Ovary (tissue), 9 donors: Measurements from ENCODE around the gene TAF8. TPM values are rescaled to one million over a fixed set of nuclear protein-coding genes. Genes with fewer than 3 reads are reported as not detected.

Experiments used
- DNase-seq, 5 donors: peaks; one replicate each; pipeline ENCODE4 v3.0.0-alpha.2; 2019 to 2020
- H3K27ac ChIP-seq, 2 donors: fragments of 200-600 bp; one replicate each; pipeline versions ENCODE4 v1.5.1 to v1.8.0; 2019 to 2022
- H3K27me3 ChIP-seq: fragments of 200-600 bp; one replicate; pipeline ENCODE4 v1.8.0; 2022
- H3K36me3 ChIP-seq: fragments of 200-600 bp; sonication (generic); one replicate; pipeline ENCODE4 v1.5.1; 2019
- H3K4me1 ChIP-seq: one replicate; pipeline ENCODE4 v1.8.1; 2013; ENCODE audit warnings: mild to moderate bottlenecking, moderate library complexity; ENCODE audit not compliant: insufficient read depth
- H3K4me3 ChIP-seq: fragments of 200-600 bp; sonication (generic); one replicate; pipeline ENCODE4 v1.5.1; 2017
- H3K9me3 ChIP-seq, 2 donors: fragments of 200-600 bp in 1 of 2; sonication (generic) in 1 of 2; one replicate each; pipeline versions ENCODE4 v1.5.1 to v1.8.1; 2013 to 2019; ENCODE audit warnings: mild to moderate bottlenecking in 1 of 2, moderate library complexity in 1 of 2
- CTCF ChIP-seq, 3 donors: fragments of 450-650 bp in 2 of 3; fragments of 200-600 bp in 1 of 3; IDR thresholded peaks; one replicate each; pipeline versions ENCODE4 v1.5.1 to v1.8.0; 2016 to 2022; ENCODE audit warnings: antibody characterized with exemption in 3 of 3, mild to moderate bottlenecking in 1 of 3
- EP300 ChIP-seq: sonication (generic); formaldehyde crosslinking; IDR thresholded peaks from one replicate; pipeline ENCODE4 v1.6.1; 2017; ENCODE audit warnings: antibody characterized with exemption
- POLR2A ChIP-seq: fragments of 450-650 bp; IDR thresholded peaks from one replicate; pipeline ENCODE4 v1.6.1; 2017; ENCODE audit warnings: antibody characterized with exemption, mild to moderate bottlenecking, moderate library complexity
- WGBS, 3 donors: extraction: QIAGEN DNeasy Blood & Tissue Kit in 1 of 3; methylation state at CpG; one replicate each; pipeline versions ENCODE4 v1.1.5 to v1.1.7; 2013 to 2017; 5-methylcytosine and 5-hydroxymethylcytosine counted together
- intact Hi-C, 4 donors: fragments of 100-400 bp; cut with DNase I; formaldehyde crosslinking; loops; one replicate each; pipeline versions ENCODE4 v1.11.0 to v1.15.1; 2022 to 2023
- polyA plus RNA-seq, 2 donors: library from polyadenylated mRNA; stranded (reverse); fragments of 200-250 nt in 1 of 2; fragments of 350-450 nt in 1 of 2; fragmentation: Illumina TruSeq in 1 of 2; extraction: RNeasy Lipid Tissue Mini Kit (QIAGEN cat#74804) in 1 of 2; gene quantifications; one replicate each; pipeline ENCODE4 v1.2.3, GENCODE V29; 2013 to 2014
- total RNA-seq, 7 donors: library from RNA; depleted of rRNA in 2 of 7; stranded (reverse); fragments of >200 nt in 2 of 7; fragmentation: NEBNext Ultra II Directional in 3 of 7; extraction: Animal tissue kit (Norgen Biotek cat#: 25700) in 3 of 7; gene quantifications; one replicate each; pipeline versions ENCODE4 v1.1.0 to v1.2.4, GENCODE V29; 2016 to 2023
- donor health status: DM: no; HTN: no; CAD: no; lungs with moderate emphysema.
- donor health status: DM: no; HTN: no; CAD: no.
- donor health status: Bipolar disorder and iron deficiency.
- donor health status: DM: yes; HTN: yes; CAD: no.
- donor health status: DM: no; HTN: no; CAD: no.
- donor health status: DM: yes; HTN: yes; CAD: no.

TAF8 gene
- total and polyA plus RNA-seq, 9 donors, result 9.2 to 21.3 (median 12.9) TPM

GRCh38 chr6:42009844-42010184 is 40.5 kb upstream of the TAF8 start:
- DNase-seq, result no peak
- Histone ChIP-seq H3K4me1 (peaks cover 2% of the 10 kb centered on the region), H3K9me3 (no peaks in the 10 kb centered on the region), H3K36me3 (no peaks in the 10 kb centered on the region), H3K4me3 (no peak overlapping the region), H3K27me3 (no peaks in the 10 kb centered on the region), H3K27ac (no peak overlapping the region)
- intact Hi-C loops, result no loop called here
- TF ChIP-seq CTCF (IDR thresholded peaks at IDR 0.05), result no peak
- no peak for TF ChIP-seq POLR2A
- no peak for TF ChIP-seq EP300

GRCh38 chr6:42010185-42010891 is 40.0 kb upstream of the TAF8 start:
- Histone ChIP-seq H3K4me1 (peaks cover 2% of the 10 kb centered on the region), H3K27me3 (no peaks in the 10 kb centered on the region), H3K9me3 (no peaks in the 10 kb centered on the region), H3K4me3 (no peak overlapping the region), H3K27ac (no peak overlapping the region), H3K36me3 (no peaks in the 10 kb centered on the region)
- intact Hi-C loops, result no loop called here
- TF ChIP-seq EP300 (no peak), CTCF (IDR thresholded peaks at IDR 0.05) (no peak), POLR2A (no peak)
- 40 to 51% (median 48%) methylated on average over 11 of the region's 11 CpGs for WGBS, 3 donors
- DNase-seq, result no peak

GRCh38 chr6:42010909-42011308 is 39.4 kb upstream of the TAF8 start:
- TF ChIP-seq CTCF (IDR thresholded peaks at IDR 0.05) (no peak), EP300 (no peak), POLR2A (no peak)
- peaks cover 2% of the 10 kb centered on the region for H3K4me1 ChIP-seq
- H3K27ac ChIP-seq, result no peak overlapping the region
- no peaks in the 10 kb centered on the region for H3K9me3 ChIP-seq
- 82 to 86% (median 84%) methylated on average over 1 of the region's 1 CpG for WGBS, 3 donors
- intact Hi-C loops, result no loop called here
- H3K36me3 ChIP-seq, result no peaks in the 10 kb centered on the region
- no peak for DNase-seq
- H3K27me3 ChIP-seq, result no peaks in the 10 kb centered on the region
- no peak overlapping the region for H3K4me3 ChIP-seq

GRCh38 chr6:42012501-42013133 is 37.7 kb upstream of the TAF8 start:
- 95 to 97% (median 97%) methylated on average over 3 of the region's 3 CpGs for WGBS, 3 donors
- Histone ChIP-seq H3K36me3 (no peaks in the 10 kb centered on the region), H3K27ac (no peak overlapping the region), H3K4me1 (peaks cover 2% of the 10 kb centered on the region), H3K4me3 (no peak overlapping the region), H3K9me3 (no peaks in the 10 kb centered on the region), H3K27me3 (no peaks in the 10 kb centered on the region)
- DNase-seq, result no peak
- TF ChIP-seq POLR2A (no peak), CTCF (IDR thresholded peaks at IDR 0.05) (no peak), EP300 (no peak)
- intact Hi-C loops, result no loop called here
